ENCODE data around the gene ZC3H13.

- TF ChIP-seq GATA3 (IDR thresholded peaks at IDR 0.05; ENCODE audit: low read depth, low read length) (no peak), GATA2 (IDR thresholded peaks at IDR 0.05; ENCODE audit: low read depth, low read length) (no peak)
Measured at GRCh38 chr13:45928843-45929242, 123.7 kb downstream of the ZC3H13 start.
